Activated CD8-positive, alpha-beta T cell treated with anti-CD3 and anti-CD28 coated beads for 36 hours (primary cell): ENCODE results near the gene ATP8A1. TPM values are rescaled to one million over a fixed set of nuclear protein-coding genes. Genes with fewer than 3 reads are reported as not detected.

Source experiments
- ATAC-seq: fragments of 200-7000 bp; cut with Tn5 transposase; one replicate; pipeline ENCODE4 v1.10.0; 2021; ENCODE audit warnings: mild to moderate bottlenecking, moderate library complexity
- CTCF ChIA-PET: fragments of 350-600 bp; sonication (Branson Sonifier 250); formaldehyde crosslinking; loops from one replicate; lab custom pipeline; 2021; ENCODE audit warnings: antibody characterized with exemption; lab: Charles Lee
- POLR2A ChIA-PET: fragments of 350-600 bp; sonication (Branson Sonifier 250); formaldehyde crosslinking; loops from one replicate; lab custom pipeline; 2021; ENCODE audit warnings: antibody characterized with exemption; lab: Charles Lee
- DNase-seq: peaks from one replicate; pipeline ENCODE4 v3.0.0-alpha.2; 2020
- H3K27ac Mint-ChIP-seq: one replicate; pipeline ENCODE4 v1.8.0; 2021; ENCODE audit warnings: mild to moderate bottlenecking, mixed read lengths
- H3K27me3 Mint-ChIP-seq: one replicate; pipeline ENCODE4 v1.8.0; 2021; ENCODE audit warnings: mixed read lengths
- H3K36me3 Mint-ChIP-seq: one replicate; pipeline ENCODE4 v1.8.0; 2021; ENCODE audit warnings: low read depth, mixed read lengths
- H3K4me1 Mint-ChIP-seq: one replicate; pipeline ENCODE4 v1.8.0; 2021; ENCODE audit warnings: low read depth, mixed read lengths
- H3K4me3 Mint-ChIP-seq: one replicate; pipeline ENCODE4 v1.8.0; 2021; ENCODE audit warnings: mild to moderate bottlenecking, moderate library complexity, mixed read lengths
- H3K9me3 Mint-ChIP-seq: one replicate; pipeline ENCODE4 v1.8.0; 2021; ENCODE audit warnings: mixed read lengths
- intact Hi-C: fragments of 100-400 bp; cut with micrococcal nuclease; formaldehyde crosslinking; loops from one replicate; pipeline ENCODE4 v1.10.0; 2022
- total RNA-seq, 2 experiments: library from RNA; stranded (reverse); gene quantifications; one replicate each; pipeline ENCODE4 v1.2.3, GENCODE V29; 2021
- TF ChIP-seq, protein P1 (sequence below): fragments of 200-600 bp; IDR thresholded peaks from one replicate; pipeline ENCODE4 v1.8.0; 2022; ENCODE audit warnings: antibody characterized with exemption, mild to moderate bottlenecking

Gene ATP8A1
- total RNA-seq, 2 experiments from 2014 or later: 28.1 to 30.7 TPM

GRCh38 chr4:42617030-42617429, 39.9 kb downstream of the ATP8A1 start:
- Mint-ChIP-seq H3K9me3 (no peaks in the 10 kb centered on the region), H3K27me3 (no peaks in the 10 kb centered on the region), H3K36me3 (peaks cover 21% of the 10 kb centered on the region), H3K27ac (no peak overlapping the region), H3K4me1 (peaks cover 2% of the 10 kb centered on the region), H3K4me3 (no peak overlapping the region)
- CTCF ChIA-PET: interaction anchor here (1.2 to 1.8 kb wide), 2 partner anchors 11 to 18 kb away, joined by 4 to 5 read pairs; no protein-coding TSS in a partner anchor
- POLR2A ChIA-PET: no interaction called here
- TF ChIP-seq, protein P1, sequence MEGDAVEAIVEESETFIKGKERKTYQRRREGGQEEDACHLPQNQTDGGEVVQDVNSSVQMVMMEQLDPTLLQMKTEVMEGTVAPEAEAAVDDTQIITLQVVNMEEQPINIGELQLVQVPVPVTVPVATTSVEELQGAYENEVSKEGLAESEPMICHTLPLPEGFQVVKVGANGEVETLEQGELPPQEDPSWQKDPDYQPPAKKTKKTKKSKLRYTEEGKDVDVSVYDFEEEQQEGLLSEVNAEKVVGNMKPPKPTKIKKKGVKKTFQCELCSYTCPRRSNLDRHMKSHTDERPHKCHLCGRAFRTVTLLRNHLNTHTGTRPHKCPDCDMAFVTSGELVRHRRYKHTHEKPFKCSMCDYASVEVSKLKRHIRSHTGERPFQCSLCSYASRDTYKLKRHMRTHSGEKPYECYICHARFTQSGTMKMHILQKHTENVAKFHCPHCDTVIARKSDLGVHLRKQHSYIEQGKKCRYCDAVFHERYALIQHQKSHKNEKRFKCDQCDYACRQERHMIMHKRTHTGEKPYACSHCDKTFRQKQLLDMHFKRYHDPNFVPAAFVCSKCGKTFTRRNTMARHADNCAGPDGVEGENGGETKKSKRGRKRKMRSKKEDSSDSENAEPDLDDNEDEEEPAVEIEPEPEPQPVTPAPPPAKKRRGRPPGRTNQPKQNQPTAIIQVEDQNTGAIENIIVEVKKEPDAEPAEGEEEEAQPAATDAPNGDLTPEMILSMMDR: no peak
- DNase-seq (no peak), ATAC-seq (no peak)
- intact Hi-C loops: no loop called here

DNA sequence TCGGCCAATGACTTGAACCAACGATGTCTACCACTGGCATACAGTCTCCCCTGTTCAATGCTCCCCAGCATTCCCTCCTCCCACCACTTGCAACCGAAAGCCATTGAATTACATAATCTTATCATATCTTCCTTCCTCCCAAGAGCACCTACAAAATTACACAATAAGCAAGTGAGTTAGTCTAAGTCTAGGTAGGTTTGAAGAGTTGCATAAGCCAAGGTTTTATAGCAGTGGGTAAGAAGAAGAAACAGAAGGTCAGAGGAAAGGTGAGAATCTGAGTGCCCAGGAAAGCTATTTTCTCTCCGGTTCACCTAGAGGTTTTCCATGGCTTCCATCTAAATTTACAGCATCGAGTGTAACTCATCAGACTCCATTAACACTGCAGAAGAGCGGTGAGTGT, 40.3 kb downstream of the ATP8A1 start:
- intact Hi-C loops: no loop called here
- CTCF ChIA-PET: interaction anchor here (1.2 to 1.8 kb wide), 2 partner anchors 12 to 18 kb away, joined by 4 to 5 read pairs; no protein-coding TSS in a partner anchor

GRCh38 chr4:42615131-42615763, 41.7 kb downstream of the ATP8A1 start:
- H3K4me3 Mint-ChIP-seq: no peak overlapping the region
- no peaks in the 10 kb centered on the region for H3K27me3 Mint-ChIP-seq
- no peak for ATAC-seq
- TF ChIP-seq, protein P1: no peak
- peaks cover 29% of the 10 kb centered on the region for H3K36me3 Mint-ChIP-seq
- CTCF ChIA-PET: interaction anchor here (1.3 kb wide), 1 partner anchor 47 kb away, joined by 3 read pairs; no protein-coding TSS in a partner anchor
- intact Hi-C loops: no loop called here
- DNase-seq: no peak
- no peak overlapping the region for H3K27ac Mint-ChIP-seq
- H3K9me3 Mint-ChIP-seq: no peaks in the 10 kb centered on the region
- peaks cover 4% of the 10 kb centered on the region for H3K4me1 Mint-ChIP-seq
- POLR2A ChIA-PET: interaction anchor here (0.9 kb wide), 1 partner anchor 15 kb away, joined by 3 read pairs; no protein-coding TSS in a partner anchor

More for the DNA sequence above, 40.3 kb downstream of the ATP8A1 start:
- no peak overlapping the region for H3K4me3 Mint-ChIP-seq
- TF ChIP-seq, protein P1: no peak
- peaks cover 20% of the 10 kb centered on the region for H3K36me3 Mint-ChIP-seq
- H3K27me3 Mint-ChIP-seq: no peaks in the 10 kb centered on the region
- no peak overlapping the region for H3K27ac Mint-ChIP-seq
- DNase-seq: no peak
- no peak for ATAC-seq
- peaks cover 4% of the 10 kb centered on the region for H3K4me1 Mint-ChIP-seq
- POLR2A ChIA-PET: no interaction called here
- no peaks in the 10 kb centered on the region for H3K9me3 Mint-ChIP-seq

GRCh38 chr4:42612898-42613297, 44.0 kb downstream of the ATP8A1 start:
- Mint-ChIP-seq H3K4me3 (no peak overlapping the region), H3K36me3 (peaks cover 34% of the 10 kb centered on the region), H3K9me3 (no peaks in the 10 kb centered on the region), H3K27ac (no peak overlapping the region), H3K4me1 (peaks cover 16% of the 10 kb centered on the region), H3K27me3 (no peaks in the 10 kb centered on the region)
- ChIA-PET POLR2A (no interaction called here), CTCF (no interaction called here)
- no peak for DNase-seq
- no peak for ATAC-seq
- TF ChIP-seq, protein P1: no peak
- intact Hi-C loops: no loop called here

- H3K27me3 Mint-ChIP-seq: no peaks in the 10 kb centered on the region
- peaks cover 38% of the 10 kb centered on the region for H3K36me3 Mint-ChIP-seq
Observed at GRCh38 chr4:42610941-42611340, 46.0 kb downstream of the ATP8A1 start.

More at GRCh38 chr4:42610941-42611340, 46.0 kb downstream of the ATP8A1 start:
- ChIA-PET POLR2A (no interaction called here), CTCF (interaction anchor here (1.1 kb wide), 1 partner anchor 44 kb away, joined by 5 read pairs; no protein-coding TSS in a partner anchor)
- ATAC-seq: no peak
- H3K4me3 Mint-ChIP-seq: no peak overlapping the region
- DNase-seq: no peak
- peaks cover 25% of the 10 kb centered on the region for H3K4me1 Mint-ChIP-seq
- intact Hi-C loops: no loop called here
- no peak overlapping the region for H3K27ac Mint-ChIP-seq
- TF ChIP-seq, protein P1: no peak
- H3K9me3 Mint-ChIP-seq: no peaks in the 10 kb centered on the region
